GM20431 (cell line): ENCODE measurements around the gene TRAP1.
"Not testable (repeated sequence)": the region's sequence is repeated elsewhere in the genome, so short reads cannot be mapped to it uniquely, and the experiment has no call there.

Source experiments
- in situ Hi-C: fragments of 300-500 bp; cut with MseI, MboI; formaldehyde crosslinking; loops from one replicate; pipeline ENCODE4 v1.15.0; 2020; ENCODE audit warnings: low sequenced_read_pairs; ENCODE audit not compliant: unreplicated experiment

The TRAP1 gene

DNA sequence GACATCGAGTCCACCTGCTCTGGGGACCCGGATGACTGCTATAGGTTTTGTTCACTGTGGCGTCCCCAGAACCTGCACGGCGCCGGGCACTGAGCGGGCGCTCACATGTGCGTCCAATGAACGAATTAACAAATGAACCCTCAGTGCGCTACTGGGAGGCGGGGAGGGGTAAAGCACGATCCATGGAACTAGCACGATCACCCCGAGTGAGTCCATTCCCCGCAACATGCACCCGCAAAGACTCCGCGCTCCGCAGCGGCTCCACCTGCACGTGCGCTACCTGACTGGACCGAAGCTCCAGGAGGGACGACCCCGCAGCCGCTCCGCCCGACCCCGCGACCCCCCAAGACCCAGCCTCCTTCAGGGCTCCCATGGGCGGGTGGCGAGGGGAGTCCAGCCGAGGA is 491 bp downstream of the TRAP1 start:
- in situ Hi-C loops = no loop called here

DNA sequence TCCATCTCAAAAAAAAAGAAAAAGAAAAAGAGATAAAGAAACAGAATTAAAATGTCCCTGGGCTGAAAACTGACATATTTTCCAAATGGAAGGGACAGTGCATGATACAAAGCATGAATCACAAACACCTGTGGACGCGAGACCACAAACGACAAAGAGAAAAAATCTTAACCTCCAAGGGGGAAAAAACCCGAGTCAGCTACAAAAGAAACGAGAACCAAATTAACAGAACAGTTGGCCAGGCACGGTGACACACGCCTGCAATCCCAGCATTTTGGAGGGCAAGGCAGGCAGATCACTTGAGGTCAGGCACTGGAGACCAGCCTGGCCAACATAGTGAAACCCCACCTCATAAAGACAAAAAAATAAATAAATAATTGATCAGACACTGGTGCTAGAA is 1.9 kb downstream of the TRAP1 start:
- in situ Hi-C loops = no loop called here

DNA sequence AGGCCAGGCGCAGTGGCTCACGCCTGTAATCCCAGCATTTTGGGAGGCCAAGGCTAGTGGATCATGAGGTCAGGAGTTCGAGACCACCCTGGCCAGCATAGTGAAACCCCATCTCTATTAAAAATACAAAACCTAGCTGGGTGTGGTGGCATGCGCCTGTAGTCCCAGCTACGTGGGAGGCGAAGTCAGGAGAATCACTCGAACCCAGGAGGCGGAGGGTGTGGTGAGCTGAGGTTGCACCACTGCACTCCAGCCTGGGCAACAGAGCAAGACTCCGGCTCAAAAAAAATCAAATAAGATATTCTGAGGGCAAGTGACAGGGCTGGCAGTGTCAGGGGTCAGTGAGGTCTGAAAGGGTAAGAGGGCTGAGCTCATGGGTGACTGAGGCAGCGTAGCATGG is 2.9 kb downstream of the TRAP1 start:
- in situ Hi-C loops = not testable (repeated sequence)

DNA sequence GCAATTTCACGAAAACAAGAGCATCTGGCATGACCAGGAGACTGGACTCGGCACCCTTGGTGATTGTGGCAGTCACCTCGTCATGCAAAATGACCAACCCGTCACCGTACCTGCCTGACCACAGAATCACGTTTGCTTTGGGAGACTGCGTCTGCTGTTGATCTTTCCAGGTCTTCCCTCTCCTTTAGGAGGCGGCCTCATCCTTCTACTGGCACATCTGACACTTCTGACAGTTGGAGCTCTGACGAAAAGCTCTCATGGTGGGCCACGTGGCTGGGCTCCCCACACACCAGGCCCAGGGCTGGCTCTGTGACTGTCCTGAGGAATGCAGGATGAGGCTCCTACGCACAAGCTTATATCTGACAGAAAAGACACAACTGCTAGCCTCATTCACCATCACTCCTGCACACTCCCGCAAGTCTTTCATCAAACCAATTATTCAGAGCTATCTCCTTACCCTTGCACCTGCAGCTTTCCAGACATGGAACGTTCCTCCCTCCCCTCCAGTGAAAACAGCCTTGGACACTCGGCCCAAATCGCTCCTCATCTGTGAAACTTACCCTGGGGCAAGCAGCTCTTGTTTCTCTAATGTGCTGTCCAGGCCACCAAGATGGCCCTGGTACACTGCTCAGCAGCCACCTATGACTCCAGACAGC is 3.6 kb downstream of the TRAP1 start:
- in situ Hi-C loops = no loop called here

DNA sequence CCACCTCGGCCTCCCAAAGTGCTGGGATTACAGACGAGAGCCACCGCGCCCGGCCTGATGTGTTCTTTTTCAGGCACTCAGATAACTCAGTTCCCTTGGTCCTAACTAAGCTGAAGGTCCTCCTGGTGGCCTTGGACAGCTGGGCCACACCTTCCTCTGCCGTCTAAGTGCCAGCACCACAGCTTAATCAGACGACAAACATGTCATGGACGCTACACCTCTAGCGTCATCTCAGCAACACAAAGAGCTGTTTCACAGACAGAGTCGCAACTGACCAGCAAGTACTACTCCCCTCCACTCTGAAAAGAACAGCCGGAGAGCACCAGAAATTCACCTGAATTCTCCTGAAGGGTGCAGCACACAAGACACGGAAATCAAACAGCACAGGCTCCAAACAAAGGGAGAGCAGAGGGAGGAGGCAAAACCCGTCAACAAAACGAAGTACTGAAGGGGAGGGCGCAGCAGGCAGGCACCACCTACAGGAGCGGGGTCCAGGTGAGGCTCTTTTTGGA is 4.4 kb downstream of the TRAP1 start:
- in situ Hi-C loops = no loop called here

DNA sequence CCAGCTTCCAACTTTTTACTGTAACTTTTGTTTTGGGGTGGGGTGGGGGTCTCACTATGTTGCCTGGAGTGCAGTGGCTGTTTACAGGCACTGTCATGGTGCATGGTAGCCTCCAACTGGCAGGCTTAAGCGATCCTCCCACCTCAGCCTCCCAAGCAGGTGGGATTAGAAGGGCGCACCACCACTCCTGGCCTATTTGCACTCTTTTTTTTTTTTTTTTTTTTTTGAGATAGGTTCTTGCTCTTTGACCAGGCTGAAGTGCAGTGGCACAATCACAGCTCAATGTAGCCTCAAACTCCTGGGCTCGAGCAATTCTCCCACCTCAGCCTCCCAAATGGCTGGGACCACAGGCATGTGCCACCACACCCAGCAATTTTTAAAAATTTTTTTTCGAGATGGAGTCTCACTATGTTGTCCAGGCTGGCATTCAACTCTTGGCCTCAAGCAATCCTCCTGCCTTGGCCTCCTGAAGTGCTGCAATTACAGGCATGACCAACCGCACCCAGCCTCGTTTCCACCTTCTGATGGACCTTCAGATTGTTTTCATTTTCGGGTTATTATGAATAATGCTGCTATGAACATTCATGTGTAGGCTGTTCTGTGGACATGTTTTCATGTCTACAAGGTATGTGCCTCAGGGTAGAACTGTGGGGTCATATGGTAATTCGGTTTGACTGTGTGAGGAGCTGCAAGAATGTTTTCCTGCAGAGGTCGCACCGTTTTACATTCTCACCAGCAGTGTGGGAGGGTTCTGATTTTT is 10.9 kb downstream of the TRAP1 start:
- in situ Hi-C loops = no loop called here

DNA sequence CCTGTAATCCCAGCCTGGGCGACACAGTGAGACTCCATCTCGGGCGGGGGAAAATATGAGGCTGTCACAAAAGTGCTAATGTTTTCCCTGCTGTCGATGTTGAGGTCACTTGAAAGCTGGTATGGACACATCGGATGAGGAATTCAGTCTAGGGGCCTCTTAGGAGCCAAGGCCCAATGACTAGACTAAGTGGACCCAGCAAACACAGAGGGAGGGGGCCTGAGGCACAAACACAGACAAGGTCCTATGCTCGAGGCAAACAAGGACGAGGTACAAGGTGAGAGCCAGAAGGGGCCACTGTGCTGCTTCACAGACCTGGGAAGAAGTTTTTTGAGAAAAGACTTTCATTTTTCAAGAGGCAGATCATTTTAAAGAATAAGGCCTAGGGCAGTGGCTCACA is 15.2 kb downstream of the TRAP1 start:
- in situ Hi-C loops = no loop called here

DNA sequence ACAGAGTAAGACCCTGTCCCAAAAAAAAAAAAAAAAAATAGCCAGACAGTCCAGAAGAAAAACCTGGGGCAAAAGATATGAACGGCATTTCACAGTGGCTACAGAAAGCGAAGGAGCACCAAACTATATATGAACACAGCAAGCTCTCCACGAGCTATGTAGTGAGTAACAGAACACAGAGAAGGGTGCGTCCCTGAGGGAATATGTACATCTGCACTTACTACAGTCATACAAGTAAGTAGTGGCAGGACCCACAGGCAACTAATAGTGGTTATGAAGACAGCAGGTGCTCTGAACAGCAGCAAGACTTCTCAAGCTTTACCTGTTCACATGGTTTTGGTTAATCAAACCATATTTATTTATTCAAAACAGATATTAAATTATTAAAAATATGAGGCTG is 15.8 kb downstream of the TRAP1 start:
- in situ Hi-C loops = no loop called here

DNA sequence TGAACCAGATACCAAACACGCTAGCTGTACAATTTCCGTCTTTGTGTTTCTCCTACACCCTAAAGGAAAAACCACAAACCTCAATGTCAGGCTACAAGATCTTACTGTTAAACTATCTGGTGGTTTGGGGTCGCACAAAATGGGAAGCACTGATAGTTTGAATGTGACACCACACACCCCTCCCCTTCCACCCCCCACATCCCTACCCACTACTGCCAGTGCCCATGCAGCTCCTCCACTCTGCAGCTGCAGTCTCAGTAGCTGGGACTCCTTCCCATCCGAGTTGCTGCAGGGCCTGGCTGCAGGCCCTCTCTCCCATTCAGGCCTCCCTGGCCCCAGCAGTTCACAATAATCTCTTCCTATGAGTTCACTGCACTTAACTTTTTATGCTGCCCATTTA is 18.4 kb downstream of the TRAP1 start:
- in situ Hi-C loops = loop anchor here (25.0 kb wide), 1 partner anchor 188 kb away; the partner anchor contains the start of gene CREBBP

DNA sequence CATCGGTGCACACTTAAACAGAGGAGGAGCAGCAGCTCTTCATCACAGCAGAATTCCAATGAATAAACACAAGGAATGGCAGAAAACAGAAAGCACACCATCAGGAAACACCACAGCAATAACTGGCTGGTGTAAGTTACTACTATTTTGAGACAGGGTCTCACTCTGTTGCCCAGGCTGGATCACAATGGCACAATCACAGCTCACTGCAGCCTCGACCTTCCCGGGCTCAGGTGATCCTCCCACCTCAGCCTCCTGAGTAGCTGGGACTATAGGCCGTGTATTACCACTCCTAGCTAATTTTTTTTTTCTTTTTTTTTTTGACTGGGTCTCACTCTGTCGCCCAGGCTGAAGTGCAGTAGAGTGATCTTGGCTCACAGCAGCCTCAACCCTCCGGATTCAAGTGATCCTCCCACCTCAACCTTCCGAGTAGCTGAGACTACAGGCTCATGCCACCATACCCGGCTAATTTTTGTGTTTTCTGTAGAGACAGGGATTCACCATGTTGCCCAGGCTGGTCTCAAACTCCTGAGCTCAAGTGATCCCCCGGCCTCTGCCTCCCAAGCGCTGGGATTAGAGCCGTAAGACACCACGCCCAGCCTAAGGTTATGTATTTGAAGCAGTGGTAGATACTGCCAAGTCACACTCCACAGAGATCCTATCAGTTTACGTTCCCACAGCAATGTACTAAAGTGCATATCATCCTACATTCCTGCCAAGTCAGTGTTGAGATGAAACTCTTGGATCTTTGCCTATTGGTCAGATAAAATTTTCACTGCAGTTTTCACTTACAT is 20.7 kb downstream of the TRAP1 start:
- in situ Hi-C loops = loop anchor here (25.0 kb wide), 1 partner anchor 191 kb away; the partner anchor contains the start of gene CREBBP

DNA sequence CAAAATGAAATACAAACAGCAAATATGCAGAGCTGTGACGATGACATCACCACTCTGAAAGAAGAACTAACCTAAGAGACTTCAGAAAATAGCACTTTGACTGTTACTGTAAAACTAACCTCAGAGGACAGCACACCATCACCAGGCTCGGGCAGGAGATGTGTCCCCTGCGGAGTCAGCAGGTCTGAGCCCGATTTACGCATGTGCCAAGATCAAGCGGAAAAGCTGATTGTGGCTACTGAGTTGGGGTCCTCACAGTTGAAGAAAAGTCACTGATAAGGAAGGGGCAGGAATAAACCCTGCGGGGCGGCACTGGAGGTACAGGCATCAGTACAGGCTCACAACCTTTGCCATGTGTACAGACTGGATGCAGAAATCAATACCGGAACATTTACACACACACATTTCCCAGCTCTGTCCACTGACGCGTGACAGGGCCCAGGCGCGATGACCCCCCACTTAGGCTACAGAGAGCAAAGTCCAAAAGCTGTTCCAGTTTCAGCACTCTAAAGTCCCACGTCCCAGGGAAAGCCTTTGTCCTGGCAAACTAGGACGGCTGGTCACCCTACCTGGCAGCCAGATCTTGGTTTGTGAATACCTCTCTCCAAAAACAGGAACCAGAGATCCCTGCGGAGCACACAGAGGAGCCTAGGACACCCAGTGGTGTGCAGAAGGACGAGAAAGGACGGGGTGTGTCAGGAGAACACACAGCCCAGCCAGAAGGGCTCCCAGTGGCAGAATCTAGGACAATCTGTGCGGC is 21.5 kb downstream of the TRAP1 start:
- in situ Hi-C loops = loop anchor here (25.0 kb wide), 1 partner anchor 192 kb away; the partner anchor contains the start of gene CREBBP

DNA sequence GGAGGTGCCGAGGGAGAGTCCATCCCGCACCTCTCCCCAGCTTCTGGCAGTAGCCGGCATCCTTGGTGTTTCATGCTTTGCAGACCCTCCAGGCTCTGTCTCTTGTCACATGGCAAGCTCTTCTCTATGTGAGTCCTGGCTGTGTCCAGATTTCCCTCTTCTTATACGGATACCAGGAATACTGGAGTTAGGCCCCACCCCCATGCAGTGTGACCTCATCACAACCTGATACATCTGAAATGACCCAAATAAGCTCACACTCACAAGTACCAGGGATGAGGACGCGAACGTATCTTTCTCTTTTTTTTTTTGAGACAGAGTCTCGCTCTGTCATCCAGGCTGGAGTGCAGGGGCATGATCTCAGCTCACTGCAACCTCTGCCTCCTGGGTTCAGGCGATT is 23.3 kb downstream of the TRAP1 start:
- in situ Hi-C loops = loop anchor here (25.0 kb wide), 1 partner anchor 193 kb away; the partner anchor contains the start of gene CREBBP

DNA sequence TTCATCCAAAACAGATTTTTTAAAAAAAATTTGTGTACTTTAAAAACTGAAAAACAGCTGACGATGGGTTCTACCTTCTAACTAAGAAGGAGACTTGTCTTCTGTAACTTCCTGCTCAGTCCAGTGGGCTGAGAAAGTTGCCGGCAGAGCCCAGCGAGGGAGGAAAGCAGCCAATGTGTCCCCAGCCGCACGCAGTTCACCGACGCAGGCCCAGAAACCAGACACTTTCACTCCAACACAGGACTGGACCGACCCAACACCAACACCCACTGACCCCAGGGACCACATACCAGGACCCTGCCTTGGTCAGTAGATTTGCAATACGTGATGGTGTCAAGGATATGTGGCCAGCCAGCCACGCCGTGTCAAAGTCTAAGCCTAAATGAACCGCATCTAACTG is 25.6 kb downstream of the TRAP1 start:
- in situ Hi-C loops = loop anchor here (25.0 kb wide), 1 partner anchor 196 kb away; the partner anchor contains the start of gene CREBBP

DNA sequence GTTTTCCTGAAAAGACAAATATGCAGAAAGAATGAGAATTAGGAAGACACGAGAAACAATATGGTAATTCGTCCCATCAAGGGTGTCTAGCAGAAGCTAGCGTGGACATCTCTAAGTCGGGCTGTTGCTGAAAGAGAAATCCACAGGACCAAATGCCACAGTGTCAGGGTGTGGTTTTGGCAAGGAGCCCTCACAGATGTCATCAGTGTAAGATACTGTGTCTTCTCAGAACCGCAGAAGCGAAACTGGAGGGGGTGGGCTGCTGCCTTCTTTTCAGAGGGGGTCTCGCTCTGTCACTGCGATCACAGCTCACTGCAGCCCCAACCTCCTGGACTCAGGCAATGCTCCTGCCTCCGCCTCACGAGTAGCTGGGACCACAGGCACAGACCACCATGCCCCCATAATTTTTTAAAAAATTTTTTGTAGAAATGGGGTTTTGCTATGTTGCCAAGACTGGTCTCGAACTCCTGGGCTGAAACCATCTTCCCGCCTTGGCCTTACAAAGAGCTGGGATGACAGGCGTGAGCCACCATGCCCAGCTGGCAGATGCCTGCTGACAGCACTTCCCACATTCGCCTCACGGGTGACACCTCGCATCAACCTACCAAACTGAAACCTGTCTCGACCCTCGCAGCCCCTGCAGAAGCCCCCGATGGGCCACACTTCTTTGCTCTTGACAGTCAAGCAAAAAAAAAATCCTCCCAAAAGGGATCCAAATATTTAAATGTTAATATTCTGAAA is 26.2 kb downstream of the TRAP1 start:
- in situ Hi-C loops = loop anchor here (25.0 kb wide), 1 partner anchor 196 kb away; the partner anchor contains the start of gene CREBBP

DNA sequence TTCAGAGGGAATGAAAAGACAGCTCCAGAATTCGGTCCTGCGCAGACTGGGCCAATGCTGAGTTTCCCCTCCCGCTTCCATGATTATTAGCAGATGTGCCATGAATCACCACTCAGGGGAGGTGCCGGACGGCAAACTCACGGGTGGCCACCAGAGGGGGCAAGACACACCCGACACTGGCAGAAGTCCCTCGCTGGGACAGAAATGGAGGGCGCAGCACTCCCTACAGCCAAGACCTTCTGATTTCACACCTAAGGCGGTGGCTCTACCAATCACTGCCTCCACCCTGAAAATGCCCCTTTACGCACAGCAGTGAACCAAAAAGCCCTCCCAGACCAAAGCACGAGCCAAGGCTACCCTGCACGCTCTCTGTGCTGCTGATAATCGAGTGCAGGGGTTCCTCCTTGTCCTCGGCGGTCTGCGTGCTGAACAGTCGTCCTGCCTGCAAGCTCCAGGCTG is 26.8 kb downstream of the TRAP1 start:
- in situ Hi-C loops = loop anchor here (25.0 kb wide), 1 partner anchor 197 kb away; the partner anchor contains the start of gene CREBBP

DNA sequence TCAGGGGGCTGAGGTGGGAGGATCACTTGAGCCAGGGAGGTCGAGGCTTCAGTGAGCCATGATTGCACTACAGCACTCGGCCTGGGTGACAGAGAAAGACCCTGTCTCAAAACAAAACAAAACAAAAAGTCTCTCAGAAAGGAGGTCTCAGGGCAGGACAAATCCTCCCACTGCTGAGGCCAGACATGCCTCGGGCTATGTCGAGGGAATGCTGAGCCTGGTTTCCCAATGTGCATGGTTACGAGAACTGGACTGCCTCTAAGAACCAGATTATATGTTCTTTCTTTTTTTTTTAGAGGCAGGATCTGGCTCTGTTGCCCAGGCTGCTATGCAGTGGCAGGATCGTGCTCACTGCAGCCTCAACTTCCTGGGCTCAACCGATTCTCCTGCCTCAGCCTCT is 27.6 kb downstream of the TRAP1 start:
- in situ Hi-C loops = loop anchor here (25.0 kb wide), 1 partner anchor 198 kb away; the partner anchor contains the start of gene CREBBP

DNA sequence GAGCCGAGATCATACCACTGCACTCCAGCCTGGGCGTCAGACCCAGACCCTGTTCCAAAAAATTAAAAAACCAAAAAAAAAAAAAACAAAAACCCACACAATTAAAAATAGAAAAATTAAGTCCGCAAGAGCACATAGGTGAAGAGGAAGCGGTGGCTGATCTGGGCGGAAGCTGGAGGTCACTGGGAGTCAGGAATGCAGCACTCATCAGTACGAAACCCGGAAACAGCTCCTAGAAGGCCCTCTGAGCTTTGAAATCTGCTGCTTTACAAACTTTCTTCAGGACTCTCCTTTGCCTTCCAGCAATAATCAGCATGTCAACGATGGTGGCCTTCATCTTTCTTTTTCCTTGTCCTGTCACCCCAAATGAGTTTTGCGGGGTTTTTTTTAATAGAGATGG is 29.5 kb downstream of the TRAP1 start:
- in situ Hi-C loops = loop anchor here (25.0 kb wide), 1 partner anchor 200 kb away; the partner anchor contains the start of gene CREBBP

DNA sequence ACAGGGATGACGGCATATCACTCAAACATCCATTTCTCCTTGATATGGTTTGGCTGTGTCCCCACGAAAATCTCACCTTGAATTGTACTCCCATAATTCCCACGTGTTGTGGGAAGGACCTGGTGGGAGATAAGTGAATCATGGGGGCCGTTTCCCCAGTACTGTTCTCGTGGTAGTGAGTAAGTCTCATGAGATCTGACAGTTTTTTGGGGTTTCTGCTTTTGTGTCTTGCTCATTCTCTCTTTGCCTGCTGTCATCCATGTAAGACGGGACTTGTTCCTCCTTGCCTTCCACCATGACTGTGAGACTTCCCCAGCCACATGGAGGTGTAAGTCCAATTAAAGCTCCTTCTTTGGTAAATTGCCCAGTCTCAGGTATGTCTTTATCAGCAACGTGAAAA is 30.3 kb downstream of the TRAP1 start:
- in situ Hi-C loops = loop anchor here (25.0 kb wide), 1 partner anchor 200 kb away; the partner anchor contains the start of gene CREBBP
